Stimulated activated CD8-positive, alpha-beta memory T cell treated with anti-CD3 and anti-CD28 coated beads, Interleukin-4, amount 100 ng/mL, for 4 hours (primary cell): ENCODE measurements around the gene ATXN7L2.

Source experiments
- DNase-seq, 2 donors: peaks; one replicate each; pipeline ENCODE4 v3.0.0-alpha.2; 2020; ENCODE audit warnings: low read depth in 2 of 2, low spot score in 1 of 2

ATXN7L2 gene

GRCh38 chr1:109521002-109521951 is 37.6 kb downstream of the ATXN7L2 start:
- DNase-seq: no peak

GRCh38 chr1:109522026-109522425 is 38.3 kb downstream of the ATXN7L2 start:
- DNase-seq: no peak

DNA sequence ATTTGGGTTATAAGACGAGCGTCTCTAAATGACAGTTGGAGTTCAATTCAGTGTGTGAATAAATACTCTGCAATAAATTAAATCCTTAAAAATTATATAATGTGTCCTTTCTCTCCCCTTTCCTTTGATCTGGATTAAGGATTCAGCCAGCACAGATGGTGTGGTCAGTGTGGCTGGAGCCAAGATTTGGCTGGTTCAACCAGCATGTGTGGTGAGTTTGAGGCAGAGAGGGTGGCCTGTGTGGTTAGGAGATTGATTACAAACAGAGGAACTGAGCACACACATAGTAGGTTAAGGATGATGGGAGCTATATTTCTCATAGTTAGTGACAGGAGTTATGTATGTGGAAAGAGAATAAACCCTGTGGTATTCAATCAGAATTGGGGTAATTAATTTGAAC is 40.0 kb downstream of the ATXN7L2 start:
- DNase-seq: no peak

DNA sequence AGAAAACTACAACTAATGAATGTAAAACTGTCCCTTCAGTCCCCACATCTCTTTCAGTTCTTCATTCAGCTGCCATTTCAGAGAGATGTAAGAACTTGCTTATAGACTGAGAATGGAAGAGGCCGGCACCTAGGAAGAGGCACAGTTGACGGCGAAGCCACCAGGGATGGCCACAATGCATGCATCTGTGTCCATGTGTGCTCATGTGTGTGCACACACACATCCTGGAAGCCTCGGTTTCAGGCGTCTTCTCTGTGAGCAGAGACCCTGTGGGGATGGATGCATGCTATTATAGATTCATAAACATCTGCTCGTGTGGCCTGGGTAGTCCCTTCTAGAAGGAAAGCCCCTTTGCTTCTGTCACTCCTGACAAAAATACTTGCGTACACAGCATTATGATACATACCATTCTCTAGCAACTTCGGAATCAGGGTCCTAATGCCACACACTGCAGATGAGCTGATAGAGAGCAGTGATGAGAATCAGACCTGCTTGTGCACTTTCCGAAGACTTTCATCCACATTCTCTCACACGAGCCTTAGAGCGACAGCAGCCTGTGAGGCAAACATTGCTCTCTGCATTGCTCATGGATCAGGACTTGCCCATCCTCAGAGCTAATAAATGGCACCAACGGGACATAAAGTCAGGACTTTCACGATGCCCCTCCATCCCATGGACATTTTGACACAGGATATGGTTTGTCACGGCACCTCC is 43.5 kb downstream of the ATXN7L2 start:
- DNase-seq: no peak

GRCh38 chr1:109527846-109528695 is 44.4 kb downstream of the ATXN7L2 start:
- DNase-seq: no peak

GRCh38 chr1:109528712-109529111 is 45.0 kb downstream of the ATXN7L2 start:
- DNase-seq: no peak

DNA sequence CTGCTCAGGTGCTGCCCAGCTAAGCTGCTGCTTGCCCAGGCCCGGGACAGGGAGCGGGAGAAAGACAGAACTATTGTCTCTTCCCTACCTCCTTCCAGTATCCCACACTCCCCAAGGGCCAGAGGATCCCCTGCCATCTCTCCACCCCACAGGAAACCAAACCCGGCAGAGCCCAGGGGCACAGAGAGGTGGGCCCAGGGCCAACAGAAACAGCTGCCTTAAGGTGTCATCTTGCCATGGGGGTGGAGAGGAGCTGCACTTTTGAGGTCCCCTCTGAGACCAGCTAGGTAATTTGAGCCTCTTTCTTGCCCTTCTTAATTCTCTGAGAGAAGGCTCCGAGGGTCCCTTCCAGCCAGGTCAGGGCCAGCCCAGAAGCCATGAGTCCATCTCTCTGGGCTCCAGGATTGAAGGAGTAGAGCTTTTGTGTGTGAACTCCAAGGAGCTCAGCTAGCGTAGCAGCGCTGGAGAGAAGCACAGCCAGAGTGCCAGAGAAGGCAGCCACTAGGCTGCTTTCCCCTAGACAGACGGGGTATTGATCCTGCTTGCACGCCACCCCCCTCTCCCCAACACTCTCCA is 46.3 kb downstream of the ATXN7L2 start:
- no peak for DNase-seq

- no peak for DNase-seq
These were observed 46.9 kb downstream of the ATXN7L2 start for GRCh38 chr1:109530457-109531087.

GRCh38 chr1:109531380-109531779 is 47.7 kb downstream of the ATXN7L2 start:
- no peak for DNase-seq

DNA sequence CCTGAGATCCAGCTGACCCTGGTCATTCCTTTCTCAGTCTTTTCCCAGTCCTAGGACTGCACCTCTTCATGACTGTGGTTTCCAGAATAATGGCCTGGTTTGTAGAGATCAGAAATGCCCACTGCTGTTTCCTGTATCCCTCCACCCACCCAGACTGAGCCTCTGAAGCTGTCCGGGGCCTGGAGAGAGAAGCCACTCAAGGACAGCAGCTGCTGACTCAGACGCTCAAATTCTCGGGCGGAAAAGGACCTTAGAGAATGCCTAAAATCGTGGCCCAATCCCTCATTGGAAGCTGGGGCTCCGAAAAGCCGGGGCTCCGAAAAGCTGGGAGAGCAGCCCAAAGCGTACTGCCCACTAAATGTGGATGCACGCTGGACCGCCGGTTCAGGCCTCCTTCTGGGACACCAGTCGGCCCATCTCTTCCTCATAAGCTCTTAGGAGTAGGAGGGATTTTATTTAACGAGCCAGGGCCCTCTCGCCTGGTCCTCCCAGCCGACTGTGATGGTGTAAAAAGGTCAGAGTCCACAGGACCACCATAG is 48.2 kb downstream of the ATXN7L2 start:
- DNase-seq: no peak

- DNase-seq: peak; percentile 70 to 91
These were observed 48.8 kb downstream of the ATXN7L2 start for GRCh38 chr1:109532365-109533136.

DNA sequence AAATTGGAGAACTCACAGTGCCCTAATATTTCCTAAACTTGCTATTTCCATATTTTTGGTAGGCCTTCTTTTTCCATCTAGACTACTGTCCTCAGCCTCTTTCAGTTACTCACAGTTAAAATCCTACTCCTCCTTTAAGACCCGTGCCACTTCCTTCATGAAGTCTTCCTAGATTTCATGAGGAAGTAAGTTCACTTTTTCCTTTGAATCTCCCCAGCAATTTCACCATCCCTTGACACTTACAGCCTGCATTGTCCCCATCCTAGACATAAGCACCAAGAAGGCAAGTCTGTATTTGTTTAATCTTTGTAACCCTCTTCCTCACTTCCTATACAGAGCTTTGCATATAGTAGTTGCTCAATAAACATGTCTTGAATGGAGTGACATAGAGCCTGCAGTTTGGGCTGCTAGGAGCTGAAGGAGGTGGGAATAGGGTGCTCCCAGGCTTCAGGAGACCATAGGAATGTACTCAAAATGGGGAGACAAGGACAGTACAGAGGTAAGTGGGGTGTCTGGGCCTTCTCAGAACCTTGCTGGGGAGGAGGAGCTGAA is 50.7 kb downstream of the ATXN7L2 start:
- no peak for DNase-seq

- DNase-seq: no peak
These were observed 51.8 kb downstream of the ATXN7L2 start for GRCh38 chr1:109535481-109535880.

DNA sequence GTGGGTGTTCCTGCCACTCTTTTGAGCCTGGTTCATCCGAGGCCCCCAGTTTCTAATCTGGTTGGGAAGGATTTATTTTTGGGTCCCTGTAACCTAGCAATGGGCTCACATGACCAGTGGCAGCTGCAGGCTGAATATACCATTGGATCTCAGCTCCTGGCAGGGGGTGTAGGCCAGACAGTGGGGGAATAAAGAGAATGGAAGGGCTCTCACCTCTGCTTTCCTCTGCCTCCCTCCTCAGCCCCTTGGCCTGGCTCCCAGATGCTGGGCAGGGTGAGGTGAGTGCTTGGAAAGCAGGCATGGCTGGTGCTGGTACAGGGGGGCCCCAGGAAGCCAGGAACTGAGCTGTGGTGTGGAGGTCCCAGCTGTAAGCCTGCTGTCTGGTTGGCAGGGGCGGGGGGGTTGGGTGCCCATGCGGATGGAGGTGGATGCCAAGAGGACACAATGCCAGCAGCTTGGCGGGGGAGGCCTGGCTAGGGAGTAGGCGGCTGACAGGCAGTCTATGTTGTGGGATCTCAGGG is 52.3 kb downstream of the ATXN7L2 start:
- no peak for DNase-seq

DNA sequence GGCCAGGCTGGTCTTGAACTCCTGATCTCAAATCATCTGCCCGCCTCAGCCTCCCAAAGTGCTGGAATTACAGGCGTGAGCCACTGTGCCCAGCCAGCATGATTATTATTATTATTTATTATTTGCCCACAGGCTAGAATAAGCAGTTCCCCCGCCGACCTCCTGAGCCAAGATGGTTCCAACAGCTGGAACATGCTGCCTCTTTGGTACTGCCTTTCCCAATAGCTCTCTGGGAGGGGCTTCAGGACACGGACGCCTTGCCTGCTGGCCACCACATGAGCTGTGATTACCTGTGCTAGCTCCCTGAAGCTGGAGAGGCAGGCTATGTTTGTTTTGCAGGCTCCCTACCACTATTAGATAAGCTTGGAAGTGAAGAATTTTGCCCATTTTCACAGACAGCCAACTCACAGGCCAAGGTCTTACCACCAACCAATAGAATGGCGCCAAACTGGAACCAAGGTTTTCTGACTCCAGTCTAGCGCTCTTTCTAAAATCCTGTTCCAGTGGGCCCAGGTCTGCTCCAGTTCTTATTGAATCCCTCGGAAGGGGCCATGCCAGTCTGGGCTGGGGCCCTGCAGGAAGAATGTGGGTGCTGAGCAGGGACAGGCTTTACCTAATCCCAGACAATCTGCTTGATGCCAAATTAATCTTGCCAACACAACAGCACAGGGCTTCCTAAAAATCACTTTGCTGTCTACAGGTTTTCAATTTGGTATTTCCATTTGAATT is 53.9 kb downstream of the ATXN7L2 start:
- DNase-seq: no peak

- no peak for DNase-seq
These were observed 55.3 kb downstream of the ATXN7L2 start for GRCh38 chr1:109538827-109539555.

- no peak for DNase-seq
These were observed 56.0 kb downstream of the ATXN7L2 start, which contains the start of gene GPR61 for GRCh38 chr1:109539676-109540075. Gene GPR61, plus strand, starts transcription at chr1:109539872. Its CDS starts 3,151 bp downstream, at chr1:109543023.
